SK-N-MC (cell line): ENCODE measurements around the gene TICRR.

Source experiments
- DNase-seq: peaks from one replicate; pipeline ENCODE4 v3.0.0-alpha.2; 2011; ENCODE audit warnings: low read depth, low spot score
- H3K27ac ChIP-seq: fragments of 200-600 bp; sonication (generic); 2 replicates; pipeline ENCODE4 v1.5.1; 2016; ENCODE audit warnings: mixed run types
- H3K36me3 ChIP-seq: fragments of 200-600 bp; sonication (generic); 2 replicates; pipeline ENCODE4 v1.6.1; 2017; ENCODE audit warnings: antibody characterized with exemption, low read length, mixed read lengths; ENCODE audit not compliant: insufficient read depth
- H3K4me3 ChIP-seq: fragments of 200-600 bp; sonication (generic); 2 replicates; pipeline ENCODE4 v1.5.1; 2016
- H3K9ac ChIP-seq: fragments of 200-600 bp; sonication (generic); 2 replicates; pipeline ENCODE4 v1.8.0; 2017; ENCODE audit warnings: mixed run types, mixed read lengths; ENCODE audit not compliant: insufficient read length
- H3K9me3 ChIP-seq: fragments of 200-600 bp; sonication (generic); 2 replicates; pipeline ENCODE4 v1.6.1; 2017; ENCODE audit warnings: low read depth, mild to moderate bottlenecking, antibody characterized with exemption, low read length, moderate library complexity, mixed read lengths
- EZH2 ChIP-seq: fragments of 200-600 bp; sonication (generic); IDR thresholded peaks from one replicate; pipeline ENCODE4 v1.6.1; 2017; ENCODE audit warnings: antibody characterized with exemption
- FOXP2 ChIP-seq: optimal IDR thresholded peaks from 2 replicates; pipeline ENCODE3; 2011; ENCODE audit warnings: mild to moderate bottlenecking, moderate library complexity; ENCODE audit not compliant: insufficient read depth; ENCODE audit errors: extremely low read length, control extremely low read depth
- POLR2AphosphoS5 ChIP-seq: IDR thresholded peaks from 2 replicates; pipeline ENCODE4 v1.6.1; 2012; ENCODE audit warnings: mild to moderate bottlenecking, low read depth, low read length, borderline replicate concordance

Gene TICRR

GRCh38 chr15:89669309-89669865 lies 94.1 kb downstream of the TICRR start:
- no peak for DNase-seq
- no peaks in the 10 kb centered on the region for H3K36me3 ChIP-seq
- no peaks in the 10 kb centered on the region for H3K9me3 ChIP-seq
- H3K4me3 ChIP-seq, result no peak overlapping the region
- no peak overlapping the region for H3K9ac ChIP-seq
- TF ChIP-seq FOXP2 (no peak), POLR2AphosphoS5 (no peak), EZH2 (no peak)
- no peak overlapping the region for H3K27ac ChIP-seq

GRCh38 chr15:89669941-89670340 lies 94.7 kb downstream of the TICRR start:
- Histone ChIP-seq H3K27ac (no peak overlapping the region), H3K9me3 (no peaks in the 10 kb centered on the region), H3K36me3 (no peaks in the 10 kb centered on the region), H3K9ac (no peak overlapping the region), H3K4me3 (no peak overlapping the region)
- DNase-seq, result no peak
- no peak for TF ChIP-seq FOXP2
- no peak for TF ChIP-seq POLR2AphosphoS5
- no peak for TF ChIP-seq EZH2

- Histone ChIP-seq H3K9ac (no peak overlapping the region), H3K9me3 (no peaks in the 10 kb centered on the region), H3K27ac (no peak overlapping the region), H3K4me3 (no peak overlapping the region), H3K36me3 (no peaks in the 10 kb centered on the region)
- no peak for DNase-seq
- no peak for TF ChIP-seq FOXP2
- TF ChIP-seq EZH2, result no peak
- no peak for TF ChIP-seq POLR2AphosphoS5
These were observed 95.8 kb downstream of the TICRR start for GRCh38 chr15:89670971-89671560.

GRCh38 chr15:89671687-89672086 lies 96.4 kb downstream of the TICRR start:
- Histone ChIP-seq H3K9ac (no peak overlapping the region), H3K9me3 (no peaks in the 10 kb centered on the region), H3K4me3 (no peak overlapping the region), H3K36me3 (no peaks in the 10 kb centered on the region), H3K27ac (no peak overlapping the region)
- DNase-seq, result no peak
- TF ChIP-seq FOXP2 (no peak), POLR2AphosphoS5 (no peak), EZH2 (no peak)

GRCh38 chr15:89672221-89673164 lies 97.2 kb downstream of the TICRR start:
- Histone ChIP-seq H3K9ac (no peak overlapping the region), H3K9me3 (no peaks in the 10 kb centered on the region), H3K36me3 (no peaks in the 10 kb centered on the region), H3K27ac (no peak overlapping the region), H3K4me3 (no peak overlapping the region)
- no peak for DNase-seq
- no peak for TF ChIP-seq POLR2AphosphoS5
- no peak for TF ChIP-seq FOXP2
- TF ChIP-seq EZH2, result no peak

- TF ChIP-seq EZH2, result no peak
- no peak for TF ChIP-seq POLR2AphosphoS5
- no peak for TF ChIP-seq FOXP2
- DNase-seq, result no peak
- H3K9me3 ChIP-seq, result no peaks in the 10 kb centered on the region
These were observed 97.9 kb downstream of the TICRR start for GRCh38 chr15:89673165-89673512.

GRCh38 chr15:89674526-89674925 lies 99.3 kb downstream of the TICRR start:
- TF ChIP-seq FOXP2 (no peak), EZH2 (no peak)
- H3K27ac ChIP-seq, result no peak overlapping the region
- no peaks in the 10 kb centered on the region for H3K36me3 ChIP-seq
- no peak for DNase-seq
- H3K4me3 ChIP-seq, result no peak overlapping the region
- H3K9me3 ChIP-seq, result no peaks in the 10 kb centered on the region
- no peak overlapping the region for H3K9ac ChIP-seq

More at GRCh38 chr15:89673165-89673512, 97.9 kb downstream of the TICRR start:
- Histone ChIP-seq H3K9ac (no peak overlapping the region), H3K27ac (no peak overlapping the region), H3K36me3 (no peaks in the 10 kb centered on the region), H3K4me3 (no peak overlapping the region)

GRCh38 chr15:89675606-89676005 lies 100.3 kb downstream of the TICRR start:
- DNase-seq, result no peak
- H3K27ac ChIP-seq, result no peak overlapping the region
- TF ChIP-seq POLR2AphosphoS5 (no peak), EZH2 (no peak), FOXP2 (no peak)

More at GRCh38 chr15:89675606-89676005, 100.3 kb downstream of the TICRR start:
- H3K9me3 ChIP-seq, result no peaks in the 10 kb centered on the region
- no peak overlapping the region for H3K9ac ChIP-seq
- H3K36me3 ChIP-seq, result no peaks in the 10 kb centered on the region
- no peak overlapping the region for H3K4me3 ChIP-seq
